Loucy (cell line): ENCODE measurements around the gene ARHGDIA.
A peak's percentile ranks its signal among the peaks of the same experiment; 100 is the strongest.

ENCODE experiments used
- H2AFZ ChIP-seq: fragments of 200-600 bp; sonication (generic); 2 replicates; pipeline ENCODE4 v1.6.0; 2016; ENCODE audit warnings: antibody characterized with exemption, mild to moderate bottlenecking, low read length, moderate library complexity
- H3F3A ChIP-seq: fragments of 200-600 bp; 2 replicates; pipeline ENCODE4 v1.6.0; 2016; ENCODE audit warnings: antibody characterized with exemption, low read depth, mild to moderate bottlenecking
- H3K27me3 ChIP-seq: fragments of 200-600 bp; sonication (generic); 2 replicates; pipeline ENCODE4 v1.6.1; 2014; ENCODE audit warnings: low read length, mild to moderate bottlenecking; ENCODE audit not compliant: insufficient read depth, poor library complexity, severe bottlenecking
- H3K36me3 ChIP-seq: fragments of 200-600 bp; sonication (generic); 2 replicates; pipeline ENCODE4 v1.6.1; 2016; ENCODE audit warnings: low read length; ENCODE audit not compliant: insufficient read depth
- H3K4me1 ChIP-seq: fragments of 200-600 bp; sonication (generic); 2 replicates; pipeline ENCODE4 v1.5.1; 2014; ENCODE audit warnings: low read length, mild to moderate bottlenecking; ENCODE audit not compliant: insufficient read depth, poor library complexity, severe bottlenecking
- H3K4me2 ChIP-seq: fragments of 200-600 bp; sonication (generic); 2 replicates; pipeline ENCODE4 v1.6.0; 2014; ENCODE audit warnings: antibody characterized with exemption, low read length, low read depth, mild to moderate bottlenecking; ENCODE audit not compliant: poor library complexity, severe bottlenecking
- H3K4me3 ChIP-seq: fragments of 200-600 bp; sonication (generic); 2 replicates; pipeline ENCODE4 v1.5.1; 2014; ENCODE audit warnings: low read length, mild to moderate bottlenecking, mixed read lengths; ENCODE audit not compliant: poor library complexity, severe bottlenecking
- H3K79me2 ChIP-seq: fragments of 200-600 bp; sonication (generic); 2 replicates; pipeline ENCODE4 v1.6.1; 2014; ENCODE audit warnings: low read length; ENCODE audit not compliant: insufficient read depth
- H3K9ac ChIP-seq: fragments of 200-600 bp; sonication (generic); 2 replicates; pipeline ENCODE4 v1.6.0; 2014; ENCODE audit warnings: mild to moderate bottlenecking, low read depth, low read length, moderate library complexity; ENCODE audit not compliant: poor library complexity, severe bottlenecking
- H3K9me2 ChIP-seq: fragments of 200-600 bp; sonication (generic); replicated peaks from 2 replicates; pipeline ENCODE4 v1.6.1; 2016; ENCODE audit warnings: low read depth, low read length, mixed read lengths
- H3K9me3 ChIP-seq: fragments of 200-600 bp; sonication (generic); 2 replicates; pipeline ENCODE4 v1.6.1; 2014; ENCODE audit warnings: mild to moderate bottlenecking, antibody characterized with exemption, low read length, low read depth; ENCODE audit not compliant: insufficient read depth
- H4K20me1 ChIP-seq: fragments of 200-600 bp; sonication (generic); 2 replicates; pipeline ENCODE4 v1.6.0; 2014; ENCODE audit warnings: antibody characterized with exemption, low read length, mild to moderate bottlenecking; ENCODE audit not compliant: insufficient read depth, poor library complexity, severe bottlenecking
- CTCF ChIP-seq: fragments of 200-600 bp; sonication (generic); conservative IDR thresholded peaks from 2 replicates; pipeline ENCODE4 v1.5.1; 2014; ENCODE audit warnings: mild to moderate bottlenecking, antibody characterized with exemption, low read length
- EZH2phosphoT487 ChIP-seq: fragments of 200-600 bp; IDR thresholded peaks from 2 replicates; pipeline ENCODE4 v1.6.1; 2018; ENCODE audit warnings: antibody characterized with exemption, mild to moderate bottlenecking, moderate library complexity, borderline replicate concordance

The ARHGDIA gene

GRCh38 chr17:81838753-81839255 lies 32.3 kb downstream of the ARHGDIA start:
- no peaks in the 10 kb centered on the region for H3K9me3 ChIP-seq
- TF ChIP-seq EZH2phosphoT487 (no peak), CTCF (no peak)
- H3K9me2 ChIP-seq = no peaks in the 10 kb centered on the region
- no peaks in the 10 kb centered on the region for H3F3A ChIP-seq
- peaks cover 4% of the 10 kb centered on the region for H3K79me2 ChIP-seq
- H3K4me1 ChIP-seq = peaks cover 5% of the 10 kb centered on the region
- peaks cover 16% of the 10 kb centered on the region; the same call in 1 of the 2 replicates for H3K36me3 ChIP-seq
- no peak overlapping the region for H3K4me3 ChIP-seq
- H4K20me1 ChIP-seq = no peaks in the 10 kb centered on the region
- no peak overlapping the region for H2AFZ ChIP-seq
- H3K27me3 ChIP-seq = no peaks in the 10 kb centered on the region
- no peak overlapping the region for H3K4me2 ChIP-seq
- no peak overlapping the region for H3K9ac ChIP-seq

GRCh38 chr17:81837641-81838040 lies 33.5 kb downstream of the ARHGDIA start:
- H2AFZ ChIP-seq = no peak overlapping the region
- H3K36me3 ChIP-seq = peaks cover 4% of the 10 kb centered on the region; the same call in 1 of the 2 replicates
- no peaks in the 10 kb centered on the region for H4K20me1 ChIP-seq
- TF ChIP-seq CTCF (no peak), EZH2phosphoT487 (no peak)
- no peak overlapping the region for H3K4me2 ChIP-seq
- H3K9me3 ChIP-seq = no peaks in the 10 kb centered on the region
- H3F3A ChIP-seq = no peaks in the 10 kb centered on the region
- H3K9ac ChIP-seq = no peak overlapping the region
- no peak overlapping the region for H3K4me3 ChIP-seq
- no peaks in the 10 kb centered on the region for H3K9me2 ChIP-seq
- H3K4me1 ChIP-seq = peaks cover 5% of the 10 kb centered on the region
- no peaks in the 10 kb centered on the region for H3K27me3 ChIP-seq
- H3K79me2 ChIP-seq = peaks cover 11% of the 10 kb centered on the region

- H3K27me3 ChIP-seq = no peaks in the 10 kb centered on the region
- peak within 1 kb of the TSS; percentile 89 for H3K4me2 ChIP-seq
- no peaks in the 10 kb centered on the region for H3K36me3 ChIP-seq
- H3F3A ChIP-seq = no peaks in the 10 kb centered on the region
- H3K4me1 ChIP-seq = peaks cover 17% of the 10 kb centered on the region
- peak within 1 kb of the TSS; percentile 98 for H3K9ac ChIP-seq
- no peak within 1 kb of the TSS; the same call in 1 of the 2 replicates for H2AFZ ChIP-seq
- H3K9me3 ChIP-seq = no peaks in the 10 kb centered on the region
- H3K9me2 ChIP-seq = no peaks in the 10 kb centered on the region
- H4K20me1 ChIP-seq = no peaks in the 10 kb centered on the region
- H3K79me2 ChIP-seq = peaks cover 34% of the 10 kb centered on the region
- TF ChIP-seq EZH2phosphoT487 = no peak
- no peak for TF ChIP-seq CTCF
- peak within 1 kb of the TSS; percentile 92 for H3K4me3 ChIP-seq
These were observed 36.3 kb downstream of the ARHGDIA start, which contains the start of gene PPP1R27 for GRCh38 chr17:81834831-81835267. TSS of gene PPP1R27 (minus strand) at chr17:81835050. CDS start at chr17:81834953, 97 bp downstream.
